Measurements from ENCODE around the gene SPRR2D.

- TF ChIP-seq CTCF (conservative IDR thresholded peaks at IDR 0.05; ENCODE audit: low read length) (no peak), EZH2phosphoT487 (IDR thresholded peaks at IDR 0.05; ENCODE audit: borderline replicate concordance) (no peak)
Measured at GRCh38 chr1:153032073-153032472, 8.8 kb downstream of the SPRR2D start.

Data from Loucy (cell line).